GM19023 (cell line): ENCODE results near the gene SAP30BP.

Experiments used
- ATAC-seq: cut with Tn5 transposase; IDR thresholded peaks from one replicate; pipeline ENCODE4 v1.9.1; 2021; ENCODE audit warnings: mild to moderate bottlenecking, moderate library complexity; ENCODE audit not compliant: unreplicated experiment

Gene SAP30BP

DNA sequence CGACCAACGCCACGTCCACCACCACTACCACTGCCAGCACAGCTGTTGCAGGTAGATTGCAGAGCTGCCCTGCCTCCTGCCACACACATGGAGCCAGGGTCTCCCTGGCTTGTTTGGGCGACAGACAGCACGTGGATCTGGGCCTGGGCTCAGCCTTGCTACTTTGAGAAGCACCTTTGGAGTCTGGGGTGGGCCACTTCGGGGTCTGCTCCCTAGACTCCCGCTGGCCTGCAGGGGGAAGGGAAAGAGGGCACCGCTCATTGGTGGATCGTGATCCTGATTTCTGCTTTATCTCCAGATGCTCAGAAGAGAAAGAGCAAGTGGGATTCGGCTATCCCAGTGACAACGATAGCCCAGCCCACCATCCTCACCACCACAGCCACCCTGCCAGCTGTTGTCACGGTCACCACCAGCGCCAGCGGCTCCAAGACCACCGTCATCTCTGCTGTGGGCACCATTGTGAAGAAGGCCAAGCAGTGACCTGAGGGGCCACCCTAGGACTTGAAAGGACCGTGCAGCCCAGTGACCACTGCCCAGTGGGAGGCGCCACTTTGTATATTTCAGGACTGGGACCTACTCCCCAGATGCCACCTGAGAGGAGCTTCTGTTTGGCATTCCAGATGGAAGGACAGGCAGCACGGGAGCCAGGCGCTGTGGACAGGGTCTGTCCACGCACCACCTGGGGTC lies 39.0 kb downstream of the SAP30BP start:
- no peak for ATAC-seq

DNA sequence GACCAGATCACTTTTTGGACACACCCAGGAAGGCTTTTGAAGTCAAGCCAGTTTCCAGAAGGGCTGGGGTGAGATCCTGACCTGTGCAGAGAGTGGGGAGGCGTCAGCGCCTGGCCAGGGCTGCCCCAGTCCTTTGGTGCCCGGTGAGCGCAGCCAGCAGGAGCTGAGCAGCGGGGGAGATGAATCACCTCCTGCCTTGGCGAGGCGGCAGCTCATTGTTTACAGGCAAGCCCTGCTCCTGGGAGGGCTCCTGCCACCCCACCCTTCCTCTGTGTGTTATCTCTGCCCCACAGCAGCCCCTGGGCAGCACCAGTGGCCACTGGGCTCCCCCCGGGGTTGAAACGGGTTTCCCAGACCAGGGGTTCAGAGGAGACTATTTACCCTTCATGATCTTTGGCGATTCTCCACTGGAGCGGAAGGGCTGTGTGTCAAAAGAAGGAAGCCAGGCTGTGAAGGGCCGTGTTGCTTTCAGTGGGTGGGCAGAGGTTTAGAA lies 40.0 kb downstream of the SAP30BP start:
- ATAC-seq, result no peak

DNA sequence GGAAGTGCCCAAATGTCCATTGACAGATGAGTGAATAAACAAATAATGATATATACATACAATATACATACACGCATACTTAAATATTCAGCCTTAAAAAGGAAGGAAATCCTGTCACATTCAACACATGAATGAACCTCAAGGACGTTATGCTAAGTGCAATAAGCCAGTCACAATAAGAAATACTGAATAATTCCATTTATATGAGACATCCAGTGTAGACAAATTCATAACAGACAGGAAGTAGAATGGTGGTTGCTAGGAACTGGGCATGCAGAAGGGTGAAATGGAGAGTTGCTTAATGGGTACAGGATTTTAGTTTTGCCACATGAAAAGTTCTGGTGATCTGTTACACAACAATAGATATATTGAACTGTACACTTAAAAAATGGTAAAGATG lies 45.3 kb downstream of the SAP30BP start:
- ATAC-seq, result no peak

DNA sequence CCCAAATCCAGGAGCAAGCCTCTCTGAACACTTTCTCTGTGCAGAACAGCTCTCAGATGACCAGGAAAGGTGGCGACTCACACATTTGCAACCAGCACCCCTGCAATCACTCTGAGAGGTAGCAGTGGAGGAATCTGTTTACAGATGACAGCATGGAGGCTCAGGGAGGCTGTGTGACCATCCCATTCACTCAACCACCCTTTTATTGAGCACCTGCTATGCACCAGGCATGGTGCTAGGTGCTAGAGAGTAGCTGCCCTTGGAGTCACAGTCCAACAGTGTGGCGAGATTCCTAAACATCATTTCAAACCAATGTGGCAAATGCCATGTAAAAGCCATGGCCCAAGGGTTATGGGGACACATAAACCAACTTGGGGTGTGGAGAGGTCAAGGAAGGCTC lies 52.6 kb downstream of the SAP30BP start:
- ATAC-seq, result no peak

DNA sequence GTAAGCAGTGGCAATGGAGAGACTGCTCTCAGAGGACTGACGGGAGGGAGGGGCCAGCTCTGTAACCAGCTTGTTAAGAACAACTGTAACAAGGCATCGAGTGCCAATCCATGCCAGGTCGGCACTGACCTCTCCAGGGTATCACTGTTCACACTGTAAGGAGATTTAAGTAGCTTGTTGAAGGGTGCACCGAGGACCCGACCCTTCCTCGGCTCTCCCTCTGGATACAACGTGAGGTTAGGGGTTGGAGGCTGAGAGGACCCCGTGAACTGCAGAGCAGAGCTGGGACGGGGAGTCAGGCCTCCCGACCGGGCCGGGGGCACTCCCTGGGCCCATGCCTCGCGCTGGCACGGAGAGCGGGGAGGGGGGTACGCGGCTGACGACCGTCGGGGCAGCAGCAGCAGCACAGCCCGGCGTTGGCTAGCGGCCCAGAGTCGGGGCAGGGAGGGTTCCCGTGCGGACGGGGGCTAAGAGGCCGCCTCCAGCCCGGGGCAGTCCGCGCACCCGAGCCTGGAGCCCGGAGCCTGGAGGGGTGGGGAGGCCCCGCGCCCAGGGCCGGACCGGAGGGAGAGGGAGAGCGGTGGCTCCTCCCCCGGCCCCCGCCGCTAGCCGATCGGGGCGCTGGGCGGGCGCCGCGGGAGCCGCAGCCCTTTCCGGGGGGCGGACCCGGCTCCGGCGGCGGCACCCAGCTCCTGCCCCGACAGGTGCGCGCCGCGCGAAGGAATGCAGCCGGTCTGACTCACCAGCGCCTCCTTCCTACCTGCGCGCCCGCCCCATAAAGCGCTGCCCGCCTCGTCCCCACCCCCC lies 53.7 kb downstream of the SAP30BP start, which contains the start of gene ITGB4:
TSS of gene ITGB4 (plus strand) at position 804 of the 807 bp plus-strand sequence. CDS start 3,245 bp downstream, outside the sequence.
- ATAC-seq, result no peak

DNA sequence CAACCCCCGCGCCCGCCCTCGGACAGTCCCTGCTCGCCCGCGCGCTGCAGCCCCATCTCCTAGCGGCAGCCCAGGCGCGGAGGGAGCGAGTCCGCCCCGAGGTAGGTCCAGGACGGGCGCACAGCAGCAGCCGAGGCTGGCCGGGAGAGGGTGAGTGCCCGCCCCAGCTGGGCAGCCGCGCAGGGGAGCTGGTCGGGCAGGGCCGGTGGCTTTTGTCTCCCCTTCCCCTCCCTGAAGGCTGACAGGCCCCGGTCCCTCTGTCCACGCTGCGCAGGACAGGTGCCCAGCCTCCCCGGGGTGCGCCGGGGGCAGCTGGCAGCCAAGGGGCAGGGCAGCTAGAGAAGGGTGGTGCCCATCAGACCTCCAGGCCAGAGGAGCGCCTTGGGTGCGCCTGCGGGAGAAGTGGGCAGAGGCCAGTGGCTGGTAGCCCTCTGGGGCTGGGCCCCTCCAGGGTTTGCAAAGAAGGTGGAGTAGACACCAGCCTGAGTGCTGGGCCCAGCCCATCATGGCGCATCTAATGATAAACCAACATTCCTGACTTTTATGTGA lies 54.4 kb downstream of the SAP30BP start:
- ATAC-seq, result no peak

DNA sequence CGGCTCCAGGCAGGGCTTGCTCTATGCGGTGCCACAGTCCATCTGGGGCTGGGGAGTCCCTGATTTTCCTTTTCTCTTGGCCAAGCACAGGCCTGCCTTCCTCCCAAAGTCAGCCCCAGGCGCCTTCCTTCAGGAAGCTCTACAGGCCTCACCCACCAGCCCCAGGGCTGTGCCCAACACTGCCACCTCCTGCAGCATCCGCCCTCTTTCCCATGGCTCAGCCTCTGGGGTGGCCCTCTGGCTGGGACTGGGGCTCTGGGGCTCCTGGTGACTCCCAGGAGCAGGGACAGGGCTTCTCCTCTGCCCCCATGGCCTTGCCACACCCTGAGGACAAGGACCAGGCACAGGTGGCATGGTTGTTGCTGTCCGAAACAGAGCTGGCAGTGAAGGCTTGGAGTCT lies 54.9 kb downstream of the SAP30BP start:
- ATAC-seq, result no peak

DNA sequence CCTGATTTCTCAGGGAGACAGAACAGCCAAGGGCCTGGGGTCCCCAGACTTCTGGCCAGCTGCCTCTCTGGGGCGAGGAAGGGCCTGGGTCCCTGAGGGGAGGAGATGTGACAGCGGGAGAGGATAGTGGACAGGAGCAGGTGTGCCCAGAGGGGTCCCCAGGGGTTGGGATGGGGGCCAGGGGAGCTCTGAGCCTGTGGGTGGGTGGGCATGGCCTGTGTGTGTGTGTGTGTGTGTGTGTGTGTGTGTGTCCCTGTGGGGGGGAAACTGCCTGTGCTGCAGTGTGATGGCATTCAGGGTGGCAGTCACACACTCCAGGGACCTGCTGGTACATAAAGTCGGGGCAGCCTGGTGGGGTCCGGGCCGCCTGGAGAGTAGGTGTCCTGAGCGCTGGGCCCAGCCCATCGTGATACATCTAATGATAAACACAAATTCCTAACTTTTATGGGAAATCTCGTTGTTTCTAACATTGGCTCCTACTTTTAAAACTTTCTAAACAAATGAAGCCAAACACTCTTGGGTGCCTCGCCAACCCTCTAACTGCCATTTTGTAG lies 55.5 kb downstream of the SAP30BP start:
- no peak for ATAC-seq

DNA sequence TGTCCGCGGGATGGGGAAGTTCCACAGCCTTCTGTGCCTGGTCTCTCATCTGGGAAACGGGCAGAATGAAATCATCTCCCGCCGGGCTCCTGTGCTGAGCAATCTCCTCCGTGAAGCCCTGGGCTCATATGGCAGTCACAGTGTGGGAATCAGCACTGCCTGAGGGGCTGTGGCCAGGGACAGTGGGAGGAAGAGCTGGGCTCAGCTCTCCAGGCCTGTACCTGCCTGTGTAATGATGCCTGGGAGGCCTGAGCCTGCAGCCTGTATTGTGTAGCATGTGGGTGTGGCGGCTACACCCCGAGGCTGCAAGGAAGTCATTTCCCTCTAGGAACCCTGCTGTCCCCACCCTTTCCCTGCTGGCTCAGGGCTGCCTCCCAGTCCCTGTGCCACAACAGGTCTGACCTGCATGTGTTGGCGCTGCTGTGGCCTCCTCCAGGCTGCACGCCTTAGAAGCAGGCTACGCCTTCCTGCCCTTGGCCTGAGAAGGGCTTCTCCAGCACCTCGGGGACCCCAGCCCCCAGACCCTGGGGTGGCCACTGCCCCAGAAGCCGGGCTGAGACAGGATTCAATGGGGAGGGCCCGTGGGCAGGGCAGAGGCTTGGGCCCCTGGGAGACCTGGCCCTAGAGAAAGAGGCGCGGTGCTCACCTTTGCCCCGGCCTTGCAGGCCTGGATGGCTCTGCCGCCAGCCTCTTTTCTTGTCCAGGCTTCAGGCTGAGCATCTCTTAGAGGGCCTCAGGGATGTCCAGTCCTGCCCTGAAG lies 56.2 kb downstream of the SAP30BP start:
- no peak for ATAC-seq

DNA sequence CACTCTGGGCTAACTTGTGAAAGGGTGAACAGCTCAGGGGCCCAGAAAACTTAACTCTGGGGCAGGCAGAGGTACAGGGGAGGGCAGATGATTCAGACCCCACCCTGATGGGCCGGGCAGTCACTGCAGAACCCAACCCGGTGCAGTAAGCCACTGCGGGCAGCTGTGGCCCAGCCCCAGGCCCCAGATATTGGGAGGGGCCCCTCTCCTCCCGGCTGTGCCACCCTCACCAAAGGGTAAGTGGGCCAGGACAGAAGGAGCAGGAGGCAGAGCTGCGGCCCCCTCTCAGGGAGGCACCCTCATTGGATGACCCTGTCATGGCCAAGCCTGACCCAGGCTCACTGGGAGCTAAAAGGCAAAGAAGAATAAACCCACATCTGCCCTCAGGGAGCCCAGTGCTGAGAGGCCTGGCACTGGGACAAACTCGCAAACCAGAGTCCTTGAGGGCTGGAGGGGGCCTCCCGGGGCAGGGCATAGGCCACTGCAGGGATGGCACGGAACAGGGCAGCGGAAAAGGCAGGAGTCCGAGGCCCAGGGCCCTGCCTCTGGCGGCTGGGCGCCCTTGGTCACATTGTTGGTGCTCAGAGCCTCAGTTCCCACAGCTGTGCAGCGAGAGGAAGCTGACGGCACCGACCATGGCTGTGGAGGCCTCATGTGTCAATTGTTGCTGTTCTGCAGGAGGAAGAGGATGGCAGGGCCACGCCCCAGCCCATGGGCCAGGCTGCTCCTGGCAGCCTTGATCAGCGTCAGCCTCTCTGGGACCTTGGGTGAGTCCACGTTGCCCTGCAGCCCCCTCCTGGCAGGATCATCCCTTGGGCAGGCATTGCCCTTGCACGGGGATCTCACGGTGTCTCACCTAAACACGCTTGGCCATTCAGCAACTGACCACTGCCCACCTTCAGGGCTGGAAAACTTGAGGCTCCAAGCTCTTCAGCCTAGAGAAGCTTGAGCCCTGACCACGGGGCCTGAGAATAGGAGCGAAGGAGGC lies 57.2 kb downstream of the SAP30BP start:
- no peak for ATAC-seq

DNA sequence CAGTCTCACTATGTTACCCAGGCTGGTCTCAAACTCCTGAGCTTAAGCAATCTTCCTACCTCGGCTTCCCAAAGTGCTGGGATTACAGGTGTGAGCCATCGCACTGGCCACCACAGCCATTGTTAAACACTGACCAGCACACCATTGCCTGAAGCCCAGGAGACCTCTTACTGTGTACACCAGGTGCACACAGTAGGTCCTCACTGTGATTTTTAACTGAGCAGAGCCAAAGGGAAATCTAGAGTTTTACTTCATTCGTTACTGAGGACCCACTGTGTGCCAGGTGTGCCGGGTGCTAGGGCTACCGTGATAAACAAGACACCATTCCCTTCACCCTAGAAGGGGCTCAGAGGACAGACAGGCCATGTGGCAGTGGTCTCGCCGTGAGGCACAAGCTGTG lies 58.4 kb downstream of the SAP30BP start:
- no peak for ATAC-seq

DNA sequence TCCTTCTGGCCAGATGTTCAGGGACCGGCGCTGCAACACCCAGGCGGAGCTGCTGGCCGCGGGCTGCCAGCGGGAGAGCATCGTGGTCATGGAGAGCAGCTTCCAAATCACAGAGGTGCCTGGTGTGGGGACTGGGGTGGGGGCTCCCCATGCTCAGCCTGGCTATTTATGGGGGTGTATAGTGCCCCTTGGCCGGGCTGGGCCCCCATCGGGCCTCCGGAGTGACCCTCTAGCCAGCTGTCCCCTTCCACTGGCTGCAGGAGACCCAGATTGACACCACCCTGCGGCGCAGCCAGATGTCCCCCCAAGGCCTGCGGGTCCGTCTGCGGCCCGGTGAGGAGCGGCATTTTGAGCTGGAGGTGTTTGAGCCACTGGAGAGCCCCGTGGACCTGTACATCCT lies 60.3 kb downstream of the SAP30BP start:
- no peak for ATAC-seq

DNA sequence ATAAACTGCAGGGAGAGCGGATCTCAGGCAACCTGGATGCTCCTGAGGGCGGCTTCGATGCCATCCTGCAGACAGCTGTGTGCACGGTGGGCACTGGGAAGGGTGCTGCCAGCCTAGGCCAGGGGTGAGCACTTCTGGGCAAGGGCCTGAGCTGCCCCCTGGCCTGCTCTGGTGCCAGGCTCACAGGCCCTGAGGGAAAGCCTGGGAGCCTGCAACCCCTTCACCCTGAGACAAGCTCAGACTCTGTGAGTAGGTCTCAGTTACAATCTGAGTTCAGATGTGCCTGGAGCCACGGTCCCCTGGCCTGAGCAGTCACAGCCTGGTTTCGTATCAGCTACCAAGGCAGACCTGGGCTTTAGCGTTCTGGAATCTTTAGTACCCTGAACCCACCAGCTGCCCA lies 62.2 kb downstream of the SAP30BP start:
- no peak for ATAC-seq

DNA sequence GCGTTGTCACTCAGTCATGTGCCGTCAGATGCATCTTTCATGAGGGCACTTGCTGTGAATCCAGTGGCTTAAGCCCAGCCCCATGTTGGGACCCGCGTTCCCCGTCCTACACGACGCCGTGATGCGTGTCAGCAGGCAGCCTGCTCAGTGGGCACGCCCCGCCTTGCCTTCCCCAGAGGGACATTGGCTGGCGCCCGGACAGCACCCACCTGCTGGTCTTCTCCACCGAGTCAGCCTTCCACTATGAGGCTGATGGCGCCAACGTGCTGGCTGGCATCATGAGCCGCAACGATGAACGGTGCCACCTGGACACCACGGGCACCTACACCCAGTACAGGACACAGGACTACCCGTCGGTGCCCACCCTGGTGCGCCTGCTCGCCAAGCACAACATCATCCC lies 62.9 kb downstream of the SAP30BP start:
- no peak for ATAC-seq

DNA sequence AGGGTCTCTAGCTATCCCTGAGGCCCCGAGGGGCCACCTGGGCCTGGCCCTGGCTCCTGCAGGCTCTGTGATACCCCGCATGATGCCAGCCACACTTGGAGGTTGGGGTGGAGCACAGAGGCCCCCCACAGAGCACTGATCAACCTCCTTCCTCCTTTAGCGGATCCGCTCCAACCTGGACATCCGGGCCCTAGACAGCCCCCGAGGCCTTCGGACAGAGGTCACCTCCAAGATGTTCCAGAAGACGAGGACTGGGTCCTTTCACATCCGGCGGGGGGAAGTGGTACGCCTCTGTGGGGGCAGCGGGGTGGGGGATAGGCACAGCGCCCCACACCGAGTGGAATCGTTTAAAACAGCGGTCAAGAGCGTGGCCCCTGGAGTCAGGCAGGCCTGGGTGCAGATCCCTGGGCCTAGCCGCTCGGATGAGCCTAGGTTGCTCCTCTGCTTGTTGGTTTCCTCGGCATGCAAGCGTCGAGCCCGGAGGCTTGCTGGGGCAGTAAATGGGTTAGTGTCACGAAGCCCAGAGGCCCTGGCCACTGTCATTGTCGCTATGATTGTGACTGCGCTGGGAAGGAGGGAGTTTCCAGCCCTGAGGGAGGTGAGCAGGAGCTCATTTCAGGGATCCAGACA lies 64.1 kb downstream of the SAP30BP start:
- ATAC-seq, result no peak

DNA sequence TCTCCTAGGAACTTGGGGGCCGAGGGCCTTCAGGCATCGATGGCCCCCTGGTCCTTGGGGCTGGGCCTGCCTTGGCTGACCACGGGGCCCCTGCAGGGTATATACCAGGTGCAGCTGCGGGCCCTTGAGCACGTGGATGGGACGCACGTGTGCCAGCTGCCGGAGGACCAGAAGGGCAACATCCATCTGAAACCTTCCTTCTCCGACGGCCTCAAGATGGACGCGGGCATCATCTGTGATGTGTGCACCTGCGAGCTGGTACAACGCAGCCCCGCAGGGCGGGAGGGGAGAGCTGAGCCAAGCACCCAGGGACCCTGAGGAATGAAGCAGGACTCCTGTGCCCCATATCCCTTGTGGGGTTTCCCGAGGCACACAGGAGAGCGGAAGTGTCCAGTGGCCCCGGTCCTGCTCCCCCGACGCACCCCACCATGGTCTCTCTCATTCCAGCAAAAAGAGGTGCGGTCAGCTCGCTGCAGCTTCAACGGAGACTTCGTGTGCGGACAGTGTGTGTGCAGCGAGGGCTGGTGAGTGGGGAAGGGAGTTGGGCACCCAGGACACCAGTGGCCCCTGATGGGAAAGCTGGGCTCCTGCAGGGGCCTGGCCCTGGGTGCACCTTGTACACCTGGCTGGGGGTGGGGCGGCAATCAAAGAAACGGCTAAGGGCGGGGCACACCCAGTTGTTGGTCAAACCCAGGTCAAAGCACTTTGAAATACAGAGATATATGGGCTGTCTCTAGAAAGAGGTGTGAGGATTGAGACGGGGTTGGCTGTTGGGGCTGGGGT lies 64.8 kb downstream of the SAP30BP start:
- no peak for ATAC-seq

DNA sequence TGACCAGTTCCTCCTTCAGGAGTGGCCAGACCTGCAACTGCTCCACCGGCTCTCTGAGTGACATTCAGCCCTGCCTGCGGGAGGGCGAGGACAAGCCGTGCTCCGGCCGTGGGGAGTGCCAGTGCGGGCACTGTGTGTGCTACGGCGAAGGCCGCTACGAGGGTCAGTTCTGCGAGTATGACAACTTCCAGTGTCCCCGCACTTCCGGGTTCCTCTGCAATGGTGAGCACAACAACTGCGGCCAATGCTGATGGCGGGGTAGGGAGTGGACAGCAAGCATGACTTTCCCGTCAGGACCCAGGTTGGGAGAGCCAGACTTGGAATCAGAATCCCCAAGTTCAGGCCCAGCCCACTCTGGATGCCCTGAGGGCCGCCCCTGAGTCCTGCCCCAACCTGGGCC lies 66.3 kb downstream of the SAP30BP start:
- ATAC-seq, result no peak

DNA sequence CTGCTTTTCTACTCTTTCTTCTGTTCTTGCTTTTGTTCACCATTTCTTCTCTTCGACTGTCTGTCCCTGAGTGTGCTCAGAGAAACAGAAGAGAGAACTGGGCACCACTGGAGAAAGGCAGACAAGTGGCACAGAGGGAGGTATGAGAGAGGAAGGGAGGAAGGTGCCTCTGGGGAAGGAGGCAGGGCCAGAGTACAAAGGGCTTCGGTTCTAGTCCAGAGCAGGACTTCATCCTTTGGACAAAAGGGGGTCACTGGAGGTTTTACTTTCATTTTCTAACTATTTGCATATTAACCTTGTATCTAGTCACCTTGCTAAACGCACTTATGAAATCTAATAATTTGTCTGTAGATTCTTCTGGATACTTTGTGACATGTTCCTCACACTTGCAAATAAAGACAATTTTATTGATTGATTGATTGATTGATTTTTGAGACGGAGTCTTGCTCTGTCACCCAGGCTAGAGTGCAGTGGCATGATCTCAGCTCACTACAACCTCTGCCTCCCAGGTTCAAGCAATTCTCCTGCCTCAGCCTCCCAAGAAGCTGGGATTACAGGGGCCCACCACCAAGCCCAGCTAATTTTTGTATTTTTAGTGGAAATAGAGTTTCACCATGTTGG lies 67.6 kb downstream of the SAP30BP start:
- ATAC-seq, result no peak
